ENCODE measurements around the gene CNPY2. TPM values are rescaled to one million over a fixed set of nuclear protein-coding genes. Genes with fewer than 3 reads are reported as not detected.
"Not testable (repeated sequence)": the region's sequence is repeated elsewhere in the genome, so short reads cannot be mapped to it uniquely, and the experiment has no call there.

The CNPY2 gene
- total RNA-seq, 1 donor from 2014 or later = 154 TPM

GRCh38 chr12:56346675-56347074 is 30.9 kb upstream of the CNPY2 start:
- DNase-seq (ENCODE audit: extremely low spot score, unreplicated experiment) = no peak
- H3K9me3 Mint-ChIP-seq (ENCODE audit: unreplicated experiment) = no peaks in the 10 kb centered on the region
- no peaks in the 10 kb centered on the region for H3K27me3 Mint-ChIP-seq (ENCODE audit: unreplicated experiment)
- H3K4me1 Mint-ChIP-seq (ENCODE audit: unreplicated experiment) = no peaks in the 10 kb centered on the region
- no peak for TF ChIP-seq CTCF (IDR thresholded peaks at IDR 0.05)
- H3K4me3 Mint-ChIP-seq (ENCODE audit: unreplicated experiment) = no peak overlapping the region
- peaks cover 60% of the 10 kb centered on the region for H3K36me3 Mint-ChIP-seq (ENCODE audit: unreplicated experiment)
- no peak overlapping the region for H3K27ac Mint-ChIP-seq (ENCODE audit: unreplicated experiment)

GRCh38 chr12:56342290-56342689 is 26.5 kb upstream of the CNPY2 start:
- H3K36me3 Mint-ChIP-seq (ENCODE audit: unreplicated experiment) = peaks cover 32% of the 10 kb centered on the region
- not testable (repeated sequence) for H3K27me3 Mint-ChIP-seq (ENCODE audit: unreplicated experiment)

GRCh38 chr12:56341616-56342015 is 25.8 kb upstream of the CNPY2 start:
- Mint-ChIP-seq H3K27ac (ENCODE audit: unreplicated experiment) (no peak overlapping the region), H3K9me3 (ENCODE audit: unreplicated experiment) (no peaks in the 10 kb centered on the region), H3K4me3 (ENCODE audit: unreplicated experiment) (no peak overlapping the region), H3K27me3 (ENCODE audit: unreplicated experiment) (no peaks in the 10 kb centered on the region), H3K4me1 (ENCODE audit: unreplicated experiment) (no peaks in the 10 kb centered on the region), H3K36me3 (ENCODE audit: unreplicated experiment) (peaks cover 27% of the 10 kb centered on the region)
- no peak for TF ChIP-seq CTCF (IDR thresholded peaks at IDR 0.05)
- DNase-seq (ENCODE audit: extremely low spot score, unreplicated experiment) = no peak

More at GRCh38 chr12:56342290-56342689, 26.5 kb upstream of the CNPY2 start:
- not testable (repeated sequence) for H3K9me3 Mint-ChIP-seq (ENCODE audit: unreplicated experiment); DNase-seq (ENCODE audit: extremely low spot score, unreplicated experiment); H3K27ac Mint-ChIP-seq (ENCODE audit: unreplicated experiment); H3K4me3 Mint-ChIP-seq (ENCODE audit: unreplicated experiment); H3K4me1 Mint-ChIP-seq (ENCODE audit: unreplicated experiment)

- DNase-seq (ENCODE audit: extremely low spot score, unreplicated experiment) = no peak
- H3K36me3 Mint-ChIP-seq (ENCODE audit: unreplicated experiment) = peaks cover 12% of the 10 kb centered on the region
- H3K27ac Mint-ChIP-seq (ENCODE audit: unreplicated experiment) = no peak overlapping the region
- H3K4me1 Mint-ChIP-seq (ENCODE audit: unreplicated experiment) = peaks cover 7% of the 10 kb centered on the region
- H3K27me3 Mint-ChIP-seq (ENCODE audit: unreplicated experiment) = no peaks in the 10 kb centered on the region
- no peak overlapping the region for H3K4me3 Mint-ChIP-seq (ENCODE audit: unreplicated experiment)
- no peaks in the 10 kb centered on the region for H3K9me3 Mint-ChIP-seq (ENCODE audit: unreplicated experiment)
- no peak for TF ChIP-seq CTCF (IDR thresholded peaks at IDR 0.05)
Measured at GRCh38 chr12:56339158-56339422, 23.3 kb upstream of the CNPY2 start.

GRCh38 chr12:56338308-56339157 is 22.7 kb upstream of the CNPY2 start, which contains the start of gene IL23A:
Gene IL23A, plus strand, starts transcription at chr12:56338884. Its CDS starts 161 bp downstream, at chr12:56339045.
- no peak for TF ChIP-seq CTCF (IDR thresholded peaks at IDR 0.05)
- no peak for DNase-seq (ENCODE audit: extremely low spot score, unreplicated experiment)
- Mint-ChIP-seq H3K27me3 (ENCODE audit: unreplicated experiment) (no peaks in the 10 kb centered on the region), H3K36me3 (ENCODE audit: unreplicated experiment) (peaks cover 7% of the 10 kb centered on the region), H3K4me1 (ENCODE audit: unreplicated experiment) (peaks cover 7% of the 10 kb centered on the region), H3K27ac (ENCODE audit: unreplicated experiment) (no peak within 1 kb of the TSS), H3K9me3 (ENCODE audit: unreplicated experiment) (no peaks in the 10 kb centered on the region), H3K4me3 (ENCODE audit: unreplicated experiment) (no peak within 1 kb of the TSS)

Data from osteocyte (in vitro differentiated cells).